ENCODE measurements around the gene CHRNG.

Gene CHRNG

GRCh38 chr2:232525199-232525598 lies 14.3 kb upstream of the CHRNG start (continued):
- TF ChIP-seq ZNF274 (IDR thresholded peaks at IDR 0.05; ENCODE audit: low read length) (no peak), ZNF274 (tag by site-specific recombination; IDR thresholded peaks at IDR 0.05; ENCODE audit: borderline replicate concordance) (no peak), SCRT1 (tag by site-specific recombination; IDR thresholded peaks at IDR 0.05; ENCODE audit: borderline replicate concordance) (no peak), PATZ1 (tag by site-specific recombination; IDR thresholded peaks at IDR 0.05) (no peak), ZIC2 (tag by site-specific recombination; IDR thresholded peaks at IDR 0.05) (no peak), ZNF211 (tag by site-specific recombination; IDR thresholded peaks at IDR 0.05; ENCODE audit: low read depth) (no peak), ZNF670 (tag by site-specific recombination; IDR thresholded peaks at IDR 0.05; ENCODE audit: low read depth) (no peak), PRDM10 (tag by site-specific recombination; IDR thresholded peaks at IDR 0.05) (no peak), GFI1B (tag by site-specific recombination; IDR thresholded peaks at IDR 0.05) (no peak)

GRCh38 chr2:232525791-232526371 lies 13.6 kb upstream of the CHRNG start, which contains the start of gene CHRND:
Gene CHRND, plus strand, starts transcription at chr2:232526160. Its CDS starts 56 bp downstream, at chr2:232526216.
- Histone ChIP-seq H3K4me1 (ENCODE audit: control insufficient read depth, insufficient read depth, low read length) (no peaks in the 10 kb centered on the region; the same call in 1 of the 2 replicates), H3K4me3 (ENCODE audit: low read depth, low read length) (no peak within 1 kb of the TSS)
- TF ChIP-seq ZNF132 (tag by site-specific recombination; IDR thresholded peaks at IDR 0.05; ENCODE audit: borderline replicate concordance), result no peak
- no peak for TF ChIP-seq ZNF518A (tag by site-specific recombination; conservative IDR thresholded peaks at IDR 0.05; ENCODE audit: low read depth)
- TF ChIP-seq MEIS1 (CRISPR knock-in tag; IDR thresholded peaks at IDR 0.05; ENCODE audit: borderline replicate concordance), result no peak
- TF ChIP-seq PRDM1 (tag by site-specific recombination; IDR thresholded peaks at IDR 0.05), result no peak
- no peak for TF ChIP-seq ZNF169 (tag by site-specific recombination; IDR thresholded peaks at IDR 0.05)
- TF ChIP-seq ZNF548 (tag by site-specific recombination; IDR thresholded peaks at IDR 0.05), result no peak
- no peak for TF ChIP-seq ZNF626 (tag by site-specific recombination; IDR thresholded peaks at IDR 0.05)
- TF ChIP-seq CTCF (tag by site-specific recombination; IDR thresholded peaks at IDR 0.05), result no peak
- TF ChIP-seq IKZF3 (tag by site-specific recombination; IDR thresholded peaks at IDR 0.05), result no peak
- no peak for TF ChIP-seq ZNF423 (tag by site-specific recombination; IDR thresholded peaks at IDR 0.05)
- no peak for TF ChIP-seq ZFHX2 (tag by site-specific recombination; conservative IDR thresholded peaks at IDR 0.05)
- no peak for TF ChIP-seq ZNF571 (tag by site-specific recombination; IDR thresholded peaks at IDR 0.05)
- no peak for TF ChIP-seq ZNF292 (tag by site-specific recombination; IDR thresholded peaks at IDR 0.05; ENCODE audit: borderline replicate concordance, low read depth)

More at GRCh38 chr2:232525791-232526371, 13.6 kb upstream of the CHRNG start, which contains the start of gene CHRND:
- H3K27ac ChIP-seq (ENCODE audit: extremely low read depth, low read depth, low read length), result no peak within 1 kb of the TSS
- ChIA-PET CTCF (no interaction called here), POLR2A (no interaction called here)
- H3K36me3 ChIP-seq (ENCODE audit: control insufficient read depth in 2 of 2, insufficient read depth in 1 of 2, low read length in 2 of 2), result no peaks in the 10 kb centered on the region
- H3K9me3 ChIP-seq (ENCODE audit: control insufficient read depth, insufficient read depth, low read depth, low read length), result no peaks in the 10 kb centered on the region
